Esophagus muscularis mucosa (tissue), 3 donors: ENCODE data around the gene APOH.

ENCODE experiments used
- POLR2AphosphoS5 ChIP-seq, 2 donors: sonication (generic); formaldehyde crosslinking; IDR thresholded peaks; one replicate each; pipeline ENCODE4 v1.6.1; 2017; ENCODE audit warnings: antibody characterized with exemption in 2 of 2
- TF ChIP-seq, protein P1 (sequence below), 3 experiments: fragments of 200-600 bp in 2 of 3; fragments of 450-650 bp in 1 of 3; sonication (generic) in 2 of 3; IDR thresholded peaks; one replicate each; pipeline ENCODE4 v1.5.1; 2017 to 2019; ENCODE audit warnings: antibody characterized with exemption in 3 of 3, mild to moderate bottlenecking in 2 of 3, moderate library complexity in 1 of 3

DNA sequence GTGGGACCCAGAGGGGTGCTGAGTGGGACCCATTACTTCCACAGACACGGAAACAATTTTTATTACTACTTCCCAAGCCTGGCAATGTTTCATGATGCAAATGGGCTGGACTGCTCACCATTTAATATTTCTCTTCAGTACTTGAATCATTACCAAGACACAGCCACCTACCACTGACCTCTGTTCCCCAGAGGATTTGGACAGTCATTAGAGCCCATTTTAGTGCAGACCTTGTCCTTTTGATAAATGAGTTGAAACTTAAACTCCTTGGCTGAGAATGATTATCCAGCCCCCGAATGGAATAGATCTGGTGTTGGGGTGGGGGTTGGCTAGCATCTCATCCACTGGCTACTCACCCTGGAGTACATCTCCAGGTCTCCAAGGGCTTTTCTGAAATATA lies 33.6 kb upstream of the APOH start:
- TF ChIP-seq, protein P1, sequence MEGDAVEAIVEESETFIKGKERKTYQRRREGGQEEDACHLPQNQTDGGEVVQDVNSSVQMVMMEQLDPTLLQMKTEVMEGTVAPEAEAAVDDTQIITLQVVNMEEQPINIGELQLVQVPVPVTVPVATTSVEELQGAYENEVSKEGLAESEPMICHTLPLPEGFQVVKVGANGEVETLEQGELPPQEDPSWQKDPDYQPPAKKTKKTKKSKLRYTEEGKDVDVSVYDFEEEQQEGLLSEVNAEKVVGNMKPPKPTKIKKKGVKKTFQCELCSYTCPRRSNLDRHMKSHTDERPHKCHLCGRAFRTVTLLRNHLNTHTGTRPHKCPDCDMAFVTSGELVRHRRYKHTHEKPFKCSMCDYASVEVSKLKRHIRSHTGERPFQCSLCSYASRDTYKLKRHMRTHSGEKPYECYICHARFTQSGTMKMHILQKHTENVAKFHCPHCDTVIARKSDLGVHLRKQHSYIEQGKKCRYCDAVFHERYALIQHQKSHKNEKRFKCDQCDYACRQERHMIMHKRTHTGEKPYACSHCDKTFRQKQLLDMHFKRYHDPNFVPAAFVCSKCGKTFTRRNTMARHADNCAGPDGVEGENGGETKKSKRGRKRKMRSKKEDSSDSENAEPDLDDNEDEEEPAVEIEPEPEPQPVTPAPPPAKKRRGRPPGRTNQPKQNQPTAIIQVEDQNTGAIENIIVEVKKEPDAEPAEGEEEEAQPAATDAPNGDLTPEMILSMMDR (IDR thresholded peaks at IDR 0.05), result no peak
- TF ChIP-seq POLR2AphosphoS5 (IDR thresholded peaks at IDR 0.05), result no peak
